Stimulated activated CD4-positive, alpha-beta T cell treated with anti-CD3 and anti-CD28 coated beads, Interleukin-12 subunit alpha, Interleukin-12 subunit beta, amount 100 ng/mL, for 48 hours (primary cell): ENCODE results near the gene GPR153.
A peak's percentile ranks its signal among the peaks of the same experiment; 100 is the strongest.

ENCODE experiments used
- DNase-seq, 3 donors: peaks; one replicate each; pipeline ENCODE4 v3.0.0-alpha.2; 2020; ENCODE audit warnings: low read depth in 2 of 3, low spot score in 1 of 3

Gene GPR153

DNA sequence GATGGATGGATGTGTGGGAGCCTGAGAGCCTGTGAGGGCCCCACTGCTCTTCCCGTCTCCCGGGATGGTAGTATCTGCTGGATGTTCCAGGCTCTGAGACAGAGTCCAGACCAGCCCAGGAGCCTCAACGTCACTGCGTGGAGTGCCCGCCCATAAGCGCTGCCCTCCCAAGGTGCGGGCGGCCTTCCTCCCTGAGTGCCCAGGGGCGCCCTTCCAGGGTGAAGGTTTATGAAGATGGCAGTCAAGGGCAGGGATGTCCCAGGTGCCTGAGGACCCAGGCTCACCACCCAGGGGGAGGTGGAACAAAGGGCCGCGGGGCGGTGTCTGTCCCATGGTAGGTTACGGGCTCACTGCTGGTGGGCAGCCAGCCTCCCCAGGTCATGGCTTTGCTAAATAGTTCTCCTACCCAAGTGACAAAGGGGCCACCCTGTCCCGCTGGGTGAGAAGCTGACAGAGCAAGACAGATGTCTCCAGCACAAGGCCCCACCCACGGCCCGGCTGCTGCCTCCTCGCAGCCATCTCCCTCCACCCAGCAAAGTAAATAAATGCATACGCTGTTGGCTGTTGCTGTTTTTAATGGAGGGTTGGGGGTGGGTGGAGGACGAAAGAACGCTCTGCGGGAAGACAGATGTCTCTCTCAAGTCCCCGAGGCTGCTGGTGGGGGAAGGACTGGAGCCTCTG is 9.0 kb upstream of the GPR153 start:
- no peak for DNase-seq

GRCh38 chr1:6269296-6269695 is 8.4 kb upstream of the GPR153 start:
- no peak for DNase-seq

DNA sequence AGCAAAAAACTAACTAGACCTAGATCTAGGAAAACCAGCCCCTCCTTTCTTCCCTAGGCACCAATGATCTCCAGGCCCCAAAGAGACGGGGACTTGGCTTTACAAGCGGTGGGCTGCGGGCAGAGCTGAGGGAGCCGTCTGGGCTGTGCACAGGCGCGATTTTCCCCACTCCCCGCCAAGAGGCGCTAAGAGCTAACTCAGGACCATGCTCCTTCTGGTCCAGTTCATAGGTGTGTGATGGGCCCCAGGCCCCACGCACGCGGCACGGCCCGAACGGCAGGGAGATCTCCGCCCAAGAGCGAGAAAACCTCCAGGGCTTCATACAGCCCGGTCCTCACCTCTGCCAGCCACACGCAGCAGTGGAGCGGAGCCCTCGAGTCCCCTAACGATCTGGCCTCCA is 7.5 kb upstream of the GPR153 start:
- DNase-seq, result no peak

GRCh38 chr1:6267686-6268322 is 6.9 kb upstream of the GPR153 start:
- DNase-seq, result no peak

DNA sequence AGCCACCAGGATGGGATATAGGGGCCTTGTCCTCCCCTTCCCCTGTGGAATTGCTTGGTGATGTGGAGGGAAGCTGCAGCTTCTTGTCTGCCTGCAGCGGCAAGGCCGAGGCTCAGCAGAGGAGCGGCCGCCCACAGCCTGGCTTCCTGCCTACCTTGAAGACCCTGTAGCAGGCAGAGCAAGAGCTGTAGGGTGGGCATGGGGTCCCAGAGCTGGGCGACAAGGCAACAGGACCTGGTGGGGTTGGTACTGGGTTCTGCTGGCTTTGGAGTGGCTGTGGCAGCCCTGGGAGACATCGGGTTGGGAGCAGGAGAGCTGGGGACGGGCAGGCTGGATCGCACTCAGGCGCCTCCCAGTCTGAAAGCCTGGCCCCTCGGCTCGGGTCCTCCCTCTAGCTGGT is 5.7 kb upstream of the GPR153 start:
- DNase-seq, result no peak

DNA sequence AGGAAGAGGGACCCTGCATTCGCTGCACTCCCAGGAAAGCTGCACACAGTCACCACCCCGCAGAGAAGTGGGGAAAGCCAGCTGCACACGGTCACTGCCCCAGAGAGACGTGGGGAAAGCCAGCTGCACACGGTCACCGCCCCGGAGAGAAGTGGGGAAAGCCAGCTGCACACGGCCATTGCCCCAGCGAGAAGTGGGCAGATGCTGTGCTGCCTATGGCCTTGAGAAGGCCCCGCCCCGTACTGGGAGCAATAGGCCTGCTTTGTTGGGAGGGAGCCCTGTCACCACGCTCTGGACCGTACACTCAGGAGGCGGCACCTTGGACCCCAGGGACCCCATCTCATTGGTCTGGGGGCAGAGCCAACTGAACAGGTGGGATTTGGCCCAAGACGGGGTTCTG is 4.3 kb upstream of the GPR153 start:
- DNase-seq, result no peak

- no peak for DNase-seq
Observed at GRCh38 chr1:6263716-6264115, 2.8 kb upstream of the GPR153 start.

- no peak for DNase-seq
Observed at GRCh38 chr1:6262555-6263420, 1.9 kb upstream of the GPR153 start.

DNA sequence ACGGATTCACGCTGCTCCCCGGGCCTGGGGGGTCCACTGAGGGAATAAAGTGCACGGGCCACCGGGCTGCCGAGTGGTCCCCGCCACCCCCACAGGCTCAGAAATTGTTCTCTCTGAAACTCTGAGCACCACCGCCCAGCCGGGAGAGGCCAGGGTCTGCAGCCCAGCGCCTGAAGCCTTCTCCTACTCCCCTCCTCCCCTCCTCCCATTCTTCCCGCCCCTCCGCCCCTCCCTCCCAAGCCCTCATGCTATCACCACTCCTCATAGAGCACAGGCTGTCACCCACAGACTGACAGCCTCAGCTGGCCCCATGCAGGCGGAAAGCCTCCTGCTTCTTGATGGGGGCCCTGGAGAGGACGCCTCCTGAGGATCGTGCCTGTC is 707 bp upstream of the GPR153 start:
- no peak for DNase-seq

DNA sequence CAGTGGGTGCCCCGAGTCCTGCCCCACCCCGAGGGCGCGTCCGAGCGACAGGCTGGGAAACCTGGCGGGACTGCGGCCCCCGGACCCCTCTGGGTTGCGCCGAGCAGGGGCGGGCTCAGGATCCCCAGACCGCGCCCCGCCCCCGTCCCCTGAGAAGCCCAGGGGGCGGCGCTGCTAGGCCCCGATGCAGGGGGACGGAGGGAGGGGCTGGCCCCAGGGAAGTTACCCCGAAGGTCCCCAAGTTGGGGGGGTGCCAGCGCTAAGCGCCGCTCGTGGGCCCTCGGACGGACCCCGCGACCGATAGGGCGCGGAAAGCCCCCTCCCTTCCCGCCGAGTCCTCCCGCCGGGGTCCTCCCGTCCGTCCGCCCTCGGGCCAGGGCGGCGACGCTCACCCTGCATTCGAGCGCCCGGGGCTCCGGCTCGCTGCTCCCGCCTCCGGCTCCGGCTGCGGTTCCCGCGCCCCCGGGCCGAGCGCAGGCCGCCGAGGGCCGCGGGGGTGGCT is 414 bp downstream of the GPR153 start:
- DNase-seq, result no peak

- peak; percentile 54 to 63 (median 58) for DNase-seq
Observed at GRCh38 chr1:6259491-6260362, 1.2 kb downstream of the GPR153 start.

DNA sequence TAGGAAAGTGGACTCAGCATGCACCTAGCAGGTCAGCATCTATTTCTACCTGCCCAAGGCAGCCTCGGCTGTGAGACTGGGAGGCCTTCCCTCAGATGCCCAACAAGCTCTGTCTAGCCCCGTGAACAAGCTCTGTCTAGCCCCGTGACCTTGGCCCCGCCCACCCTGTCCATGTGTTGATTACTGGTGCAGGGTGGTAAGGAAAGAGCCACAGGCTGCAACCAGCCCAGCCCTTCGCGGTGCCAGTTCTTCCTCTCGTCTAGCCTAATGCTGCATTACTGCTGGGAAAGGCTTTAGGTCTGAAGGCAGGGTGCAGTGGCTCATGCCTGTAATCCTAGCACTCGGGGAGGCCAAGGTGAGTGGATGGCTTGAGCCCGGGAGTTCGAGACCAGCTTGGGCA is 2.2 kb downstream of the GPR153 start:
- DNase-seq, result no peak

DNA sequence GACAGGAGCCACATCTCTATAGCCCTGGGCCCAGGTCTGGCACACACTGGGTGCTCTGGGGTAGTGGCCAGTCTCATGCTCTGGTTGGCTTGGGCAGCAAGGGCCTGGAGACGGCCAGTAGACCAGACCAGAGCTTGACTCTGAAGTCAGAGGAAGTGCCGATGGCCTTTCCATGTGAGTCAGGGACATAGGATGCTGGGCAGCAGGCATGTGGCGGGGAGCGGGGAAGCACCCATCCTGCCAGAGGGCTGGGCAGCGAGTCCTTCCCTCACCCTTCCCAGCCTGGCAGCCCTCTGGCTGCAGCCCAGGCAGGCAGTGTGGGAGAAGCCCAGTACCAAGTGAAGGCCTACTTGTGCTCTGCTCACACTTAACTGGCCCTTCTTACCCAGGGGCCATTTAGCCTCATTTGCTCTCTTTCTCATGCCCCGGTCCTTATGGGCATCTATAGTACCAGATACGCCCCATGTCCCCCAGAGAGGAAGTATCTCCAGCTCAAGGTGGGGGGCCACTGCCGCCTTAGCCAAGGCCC is 3.3 kb downstream of the GPR153 start:
- DNase-seq, result no peak

- no peak for DNase-seq
Observed at GRCh38 chr1:6256645-6257044, 4.3 kb downstream of the GPR153 start.

DNA sequence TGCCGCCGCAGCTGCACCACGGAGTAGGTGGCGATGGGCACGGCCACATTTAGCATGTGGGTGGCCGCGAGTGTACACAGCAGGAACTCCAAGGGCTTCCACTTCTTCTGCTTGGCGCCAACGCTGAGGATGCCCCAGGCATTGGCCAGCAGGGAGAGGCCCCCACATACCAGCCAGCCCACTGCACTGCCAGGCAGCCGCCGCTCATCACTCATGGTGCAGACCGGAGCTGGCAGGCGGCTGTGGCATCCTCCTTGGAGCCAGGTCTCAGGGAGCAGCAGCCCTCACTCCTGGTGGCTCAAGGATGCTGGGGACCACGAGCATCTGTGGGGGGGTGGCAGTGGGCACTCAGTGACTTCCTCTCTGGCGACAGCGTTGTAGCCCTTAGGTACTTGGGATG is 6.2 kb downstream of the GPR153 start:
- DNase-seq, result no peak

GRCh38 chr1:6253380-6253779 is 7.5 kb downstream of the GPR153 start:
- DNase-seq, result no peak

DNA sequence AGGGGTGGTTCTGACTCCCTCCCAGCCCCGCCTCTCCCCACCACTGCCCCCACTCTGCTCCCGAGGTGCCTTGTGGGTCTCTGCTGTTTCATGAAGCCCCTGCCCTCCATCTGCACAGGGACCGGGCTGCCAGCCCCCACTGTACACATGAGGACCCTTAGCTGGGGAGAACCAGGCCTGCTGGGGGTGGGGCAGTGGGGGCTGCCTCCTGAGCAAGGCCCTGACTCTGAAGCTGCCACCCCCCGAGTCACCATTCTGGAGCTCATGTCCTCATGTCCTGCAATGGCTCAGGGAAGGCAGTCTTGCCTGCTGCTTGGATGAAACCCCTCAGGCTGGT is 8.6 kb downstream of the GPR153 start:
- DNase-seq, result no peak

- DNase-seq, result no peak
Observed at GRCh38 chr1:6251681-6252373, 9.1 kb downstream of the GPR153 start.

DNA sequence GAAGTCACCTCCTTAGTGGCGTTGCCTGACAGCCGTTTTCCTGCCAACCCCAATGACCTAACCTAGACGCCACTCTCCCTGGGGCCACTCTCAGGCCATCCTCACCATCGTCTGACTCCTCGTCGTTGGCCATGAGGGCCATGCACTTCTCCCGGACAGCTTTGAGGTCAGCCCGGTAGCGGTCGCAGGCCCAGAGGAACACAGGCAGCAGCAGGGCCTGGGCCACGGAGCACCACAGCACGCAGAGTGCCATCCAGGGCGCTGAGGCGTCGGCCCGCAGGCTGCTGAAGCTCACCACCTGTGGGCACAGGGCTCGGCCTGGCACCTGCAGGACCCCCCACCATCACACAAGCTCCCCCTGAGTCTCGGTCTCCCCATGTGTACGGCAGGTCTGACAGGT is 9.7 kb downstream of the GPR153 start:
- DNase-seq, result no peak
